Measurements from ENCODE around the gene KRTAP10-1. TPM values are rescaled to one million over a fixed set of nuclear protein-coding genes. Genes with fewer than 3 reads are reported as not detected.

KRTAP10-1 gene
- total RNA-seq, 1 experiment from 2014 or later, result not detected

GRCh38 chr21:44552136-44552535 is 12.1 kb upstream of the KRTAP10-1 start:
- no peaks in the 10 kb centered on the region for H3K79me2 ChIP-seq (ENCODE audit: insufficient read depth, low read length)
- peak overlapping the region; percentile 87; the same call in 1 of the 2 replicates for H2BK15ac ChIP-seq (ENCODE audit: low read depth, low read length)
- Mint-ChIP-seq H3K4me1 (peaks cover 42 to 56% of the 10 kb centered on the region in 2 experiments), H3K4me3 (no peak overlapping the region), H3K9me3 (peaks cover 3 to 4% of the 10 kb centered on the region in 2 experiments; a peak in 3 of 5 replicates), H3K27me3 (ENCODE audit: low read depth) (peaks cover 3% of the 10 kb centered on the region), H3K36me3 (ENCODE audit: insufficient read depth in 1 of 3, low read depth in 3 of 3) (peaks cover 0 to 7% (median 3%) of the 10 kb centered on the region in 3 experiments; a peak in 3 of 7 replicates), H3K27ac (peak overlapping the region in 1 of 3 experiments; percentile 49; a peak in 2 of 7 replicates)
- H3K27ac ChIP-seq (ENCODE audit: insufficient read length, low read depth, low read length), result no peak overlapping the region
- no peak for TF ChIP-seq CTCF (conservative IDR thresholded peaks at IDR 0.05)
- no peak overlapping the region for H3K23ac ChIP-seq (ENCODE audit: insufficient read length, low read depth, low read length)
- no peak overlapping the region for H3K4me2 ChIP-seq (ENCODE audit: insufficient read depth, insufficient read length, low read length)
- no peaks in the 10 kb centered on the region for H3K79me1 ChIP-seq (ENCODE audit: insufficient read depth, low read depth, low read length, poor library complexity, severe bottlenecking)
- no peak overlapping the region for H4K91ac ChIP-seq (ENCODE audit: insufficient read length, low read depth, low read length)
- H2AK5ac ChIP-seq (ENCODE audit: insufficient read length, low read length), result no peak overlapping the region
- H3K4me1 ChIP-seq (ENCODE audit: insufficient read depth, low read length), result peaks cover 6% of the 10 kb centered on the region; the same call in 1 of the 2 replicates
- H2AFZ ChIP-seq (ENCODE audit: low read length), result no peak overlapping the region
- no peaks in the 10 kb centered on the region for H3K27me3 ChIP-seq (ENCODE audit: insufficient read depth, low read length)
- no peak overlapping the region for H3K9ac ChIP-seq (ENCODE audit: extremely low read depth, insufficient read length, low read length)
- no peak overlapping the region for H3T11ph ChIP-seq (ENCODE audit: low read length)
- H2BK12ac ChIP-seq (ENCODE audit: insufficient read length, low read depth, low read length), result no peak overlapping the region
- H3K14ac ChIP-seq (ENCODE audit: insufficient read depth, low read length), result peak overlapping the region; percentile 53
- no peak overlapping the region for H4K5ac ChIP-seq (ENCODE audit: insufficient read length, low read depth, low read length)
- H3K23me2 ChIP-seq (ENCODE audit: insufficient read length, low read depth, low read length, poor library complexity, severe bottlenecking), result no peaks in the 10 kb centered on the region
- no peaks in the 10 kb centered on the region for H3K9me3 ChIP-seq (ENCODE audit: control insufficient read depth, low read depth, low read length)
- H4K20me1 ChIP-seq (ENCODE audit: control insufficient read depth, insufficient read depth, insufficient read length), result no peaks in the 10 kb centered on the region
- no peak overlapping the region; the same call in 1 of the 2 replicates for H3K4ac ChIP-seq (ENCODE audit: low read depth, low read length)
- WGBS (ENCODE audit: extremely low coverage, insufficient read length, low lambda C conversion rate), result no CpG with 5 or more reads among the region's 6 CpGs
- no peak overlapping the region for H2BK5ac ChIP-seq (ENCODE audit: insufficient read length, low read length)
- no peak for DNase-seq
- no peak overlapping the region for H4K8ac ChIP-seq (replicated peaks; ENCODE audit: insufficient read length, low read depth, low read length)
- no peak overlapping the region for H3K56ac ChIP-seq (ENCODE audit: insufficient read length, low read depth, low read length)
- no peak overlapping the region for H2BK120ac ChIP-seq (ENCODE audit: low read depth, low read length, poor library complexity, severe bottlenecking)
- no peak overlapping the region for H2BK20ac ChIP-seq (ENCODE audit: low read depth, low read length, poor library complexity, severe bottlenecking)
- no peak overlapping the region for H3K18ac ChIP-seq (ENCODE audit: insufficient read length, low read depth, low read length)
